Breast epithelium (tissue), 4 donors: ENCODE results near the gene PQBP1. TPM values are rescaled to one million over a fixed set of nuclear protein-coding genes. Genes with fewer than 3 reads are reported as not detected.

Source experiments
- DNase-seq, 2 donors: peaks; one replicate each; pipeline ENCODE4 v3.0.0-alpha.2; 2019; ENCODE audit warnings: low spot score in 2 of 2
- H3K27ac ChIP-seq, 2 donors: fragments of 200-600 bp; sonication (generic) in 1 of 2; one replicate each; pipeline ENCODE4 v1.5.1; 2016 to 2019; ENCODE audit warnings: mild to moderate bottlenecking in 1 of 2
- H3K27me3 ChIP-seq, 2 donors: fragments of 200-600 bp; sonication (generic) in 1 of 2; one replicate each; pipeline versions ENCODE4 v1.5.1 to v1.6.0; 2017 to 2019; ENCODE audit warnings: control low read depth in 1 of 2, mild to moderate bottlenecking in 1 of 2
- H3K36me3 ChIP-seq: fragments of 200-600 bp; one replicate; pipeline ENCODE4 v1.5.1; 2019
- H3K4me1 ChIP-seq, 2 donors: fragments of 200-600 bp; sonication (generic); one replicate each; pipeline ENCODE4 v1.5.1; 2016 to 2019; ENCODE audit warnings: control low read depth in 1 of 2
- H3K4me3 ChIP-seq, 3 donors: fragments of 200-600 bp; sonication (generic); 1 replicate in 2 of 3; 2 replicates in 1 of 3; pipeline ENCODE4 v1.5.1; 2016 to 2019; ENCODE audit warnings: mild to moderate bottlenecking in 3 of 3, moderate library complexity in 2 of 3
- H3K9me3 ChIP-seq, 2 donors: fragments of 200-600 bp; sonication (generic) in 1 of 2; one replicate each; pipeline ENCODE4 v1.5.1; 2016 to 2019; ENCODE audit warnings: control low read depth in 1 of 2
- CTCF ChIP-seq, 3 donors: fragments of 450-650 bp; IDR thresholded peaks; one replicate each; pipeline ENCODE4 v1.5.1; 2016 to 2017; ENCODE audit warnings: antibody characterized with exemption in 3 of 3, mild to moderate bottlenecking in 3 of 3, moderate library complexity in 3 of 3
- POLR2A ChIP-seq: fragments of 450-650 bp; IDR thresholded peaks from one replicate; pipeline ENCODE4 v1.6.1; 2016; ENCODE audit warnings: antibody characterized with exemption, mild to moderate bottlenecking, moderate library complexity
- POLR2AphosphoS5 ChIP-seq, 3 donors: sonication (generic); formaldehyde crosslinking; IDR thresholded peaks; one replicate each; pipeline ENCODE4 v1.6.1; 2017; ENCODE audit warnings: antibody characterized with exemption in 3 of 3
- intact Hi-C: fragments of 100-400 bp; cut with DNase I; formaldehyde crosslinking; loops from one replicate; pipeline ENCODE4 v1.15.1; 2023; ENCODE audit warnings: low total_unique reads
- total RNA-seq, 3 donors: library from RNA; depleted of rRNA; stranded (reverse); fragments of >200 nt; gene quantifications; one replicate each; pipeline ENCODE4 v1.1.0, GENCODE V29; 2016

The PQBP1 gene
- total RNA-seq, 3 donors from 2014 or later = 56.0 to 71.4 (median 71.0) TPM

GRCh38 chrX:48902135-48902534, 4.4 kb downstream of the PQBP1 start:
- DNase-seq = no peak
- Histone ChIP-seq H3K9me3 (no peaks in the 10 kb centered on the region), H3K27me3 (peaks cover 0 to 33% of the 10 kb centered on the region in 2 donors), H3K36me3 (no peaks in the 10 kb centered on the region), H3K4me1 (no peaks in the 10 kb centered on the region), H3K4me3 (no peak overlapping the region), H3K27ac (no peak overlapping the region)
- intact Hi-C loops = no loop called here
- TF ChIP-seq POLR2A (no peak), CTCF (IDR thresholded peaks at IDR 0.05) (no peak), POLR2AphosphoS5 (IDR thresholded peaks at IDR 0.05) (no peak)

GRCh38 chrX:48902776-48903175, 5.0 kb downstream of the PQBP1 start:
- TF ChIP-seq POLR2AphosphoS5 (IDR thresholded peaks at IDR 0.05) (no peak), CTCF (IDR thresholded peaks at IDR 0.05) (no peak), POLR2A (no peak)
- Histone ChIP-seq H3K27ac (no peak overlapping the region), H3K4me1 (no peaks in the 10 kb centered on the region), H3K4me3 (no peak overlapping the region), H3K27me3 (peaks cover 0 to 33% of the 10 kb centered on the region in 2 donors), H3K36me3 (no peaks in the 10 kb centered on the region), H3K9me3 (no peaks in the 10 kb centered on the region)
- DNase-seq = no peak
- intact Hi-C loops = no loop called here

- no peak for TF ChIP-seq CTCF (IDR thresholded peaks at IDR 0.05)
- TF ChIP-seq POLR2AphosphoS5 (IDR thresholded peaks at IDR 0.05) = no peak
- no peak for TF ChIP-seq POLR2A
- Histone ChIP-seq H3K9me3 (no peaks in the 10 kb centered on the region), H3K27ac (no peak overlapping the region), H3K4me1 (no peaks in the 10 kb centered on the region), H3K36me3 (no peaks in the 10 kb centered on the region), H3K27me3 (peaks cover 0 to 33% of the 10 kb centered on the region in 2 donors), H3K4me3 (no peak overlapping the region)
- no peak for DNase-seq
- intact Hi-C loops = no loop called here
Measured at GRCh38 chrX:48903290-48903689, 5.6 kb downstream of the PQBP1 start.

- intact Hi-C loops = no loop called here
- Histone ChIP-seq H3K27me3 (peaks cover 0 to 33% of the 10 kb centered on the region in 2 donors), H3K4me1 (no peaks in the 10 kb centered on the region), H3K36me3 (no peaks in the 10 kb centered on the region), H3K4me3 (no peak overlapping the region), H3K27ac (no peak overlapping the region), H3K9me3 (no peaks in the 10 kb centered on the region)
- no peak for TF ChIP-seq CTCF (IDR thresholded peaks at IDR 0.05)
- no peak for TF ChIP-seq POLR2A
- TF ChIP-seq POLR2AphosphoS5 (IDR thresholded peaks at IDR 0.05) = no peak
- no peak for DNase-seq
Measured at GRCh38 chrX:48904180-48904579, 6.5 kb downstream of the PQBP1 start.

GRCh38 chrX:48904626-48905025, 6.9 kb downstream of the PQBP1 start:
- Histone ChIP-seq H3K9me3 (no peaks in the 10 kb centered on the region), H3K36me3 (no peaks in the 10 kb centered on the region), H3K27ac (no peak overlapping the region), H3K4me3 (no peak overlapping the region), H3K4me1 (no peaks in the 10 kb centered on the region), H3K27me3 (peaks cover 0 to 33% of the 10 kb centered on the region in 2 donors)
- DNase-seq = no peak
- TF ChIP-seq POLR2AphosphoS5 (IDR thresholded peaks at IDR 0.05) = no peak
- no peak for TF ChIP-seq POLR2A
- no peak for TF ChIP-seq CTCF (IDR thresholded peaks at IDR 0.05)
- intact Hi-C loops = no loop called here
